Right atrium auricular region (tissue), 2 donors: ENCODE data around the gene LRRC37A3. TPM values are rescaled to one million over a fixed set of nuclear protein-coding genes. Genes with fewer than 3 reads are reported as not detected.
"Not testable (repeated sequence)": the region's sequence is repeated elsewhere in the genome, so short reads cannot be mapped to it uniquely, and the experiment has no call there.

ENCODE experiments used
- DNase-seq: peaks from one replicate; pipeline ENCODE4 v3.0.0-alpha.2; 2019; ENCODE audit warnings: low spot score
- H3K27ac ChIP-seq, 2 donors: fragments of 200-600 bp; sonication (generic); 1 replicate in 1 of 2; 2 replicates in 1 of 2; pipeline ENCODE4 v1.5.1; 2016 to 2019
- H3K27me3 ChIP-seq, 2 donors: fragments of 200-600 bp; sonication (generic); one replicate each; pipeline versions ENCODE4 v1.5.1 to v1.6.0; 2017 to 2019
- H3K36me3 ChIP-seq: fragments of 200-600 bp; sonication (generic); one replicate; pipeline ENCODE4 v1.5.1; 2016
- H3K4me1 ChIP-seq, 2 donors: fragments of 200-600 bp; sonication (generic); one replicate each; pipeline versions ENCODE4 v1.5.1 to v1.6.0; 2017 to 2019
- H3K4me3 ChIP-seq, 2 donors: fragments of 200-600 bp; sonication (generic); 1 replicate in 1 of 2; 2 replicates in 1 of 2; pipeline ENCODE4 v1.5.1; 2017 to 2019; ENCODE audit warnings: mild to moderate bottlenecking in 1 of 2, moderate library complexity in 1 of 2
- H3K9me3 ChIP-seq, 2 donors: fragments of 200-600 bp; sonication (generic); one replicate each; pipeline ENCODE4 v1.5.1; 2019
- CTCF ChIP-seq, 2 donors: fragments of 200-600 bp; sonication (generic); IDR thresholded peaks; one replicate each; pipeline ENCODE4 v1.5.1; 2019; ENCODE audit warnings: antibody characterized with exemption in 2 of 2
- total RNA-seq, 2 donors: library from RNA; depleted of rRNA; stranded (reverse); fragments of >200 nt; gene quantifications; one replicate each; pipeline ENCODE4 v1.1.0, GENCODE V29; 2016

The LRRC37A3 gene
- total RNA-seq, 2 donors from 2014 or later, result 1.9 to 2.0 TPM

DNA sequence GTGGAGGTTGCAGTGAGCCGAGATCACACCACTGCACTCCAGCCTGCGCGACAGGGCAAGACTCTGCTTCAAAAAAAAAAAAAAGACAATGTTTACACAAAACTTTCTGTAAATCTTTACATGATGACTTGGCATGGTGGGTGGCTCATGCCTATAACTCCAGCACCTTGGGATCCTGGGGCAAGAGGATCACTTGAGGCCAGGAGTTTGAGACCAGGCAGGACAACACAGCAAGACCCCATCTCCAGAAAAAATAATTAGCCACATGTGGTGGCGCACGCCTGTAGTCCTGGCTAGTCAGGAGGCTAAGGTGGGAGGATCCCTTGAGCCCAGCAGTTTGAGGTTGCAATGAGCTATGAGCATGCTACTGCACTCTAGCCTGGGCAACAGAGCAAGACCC is 15.2 kb downstream of the LRRC37A3 start:
- H3K9me3 ChIP-seq, H3K27me3 ChIP-seq, DNase-seq, H3K4me1 ChIP-seq, H3K4me3 ChIP-seq, H3K27ac ChIP-seq, H3K36me3 ChIP-seq: not testable (repeated sequence)

DNA sequence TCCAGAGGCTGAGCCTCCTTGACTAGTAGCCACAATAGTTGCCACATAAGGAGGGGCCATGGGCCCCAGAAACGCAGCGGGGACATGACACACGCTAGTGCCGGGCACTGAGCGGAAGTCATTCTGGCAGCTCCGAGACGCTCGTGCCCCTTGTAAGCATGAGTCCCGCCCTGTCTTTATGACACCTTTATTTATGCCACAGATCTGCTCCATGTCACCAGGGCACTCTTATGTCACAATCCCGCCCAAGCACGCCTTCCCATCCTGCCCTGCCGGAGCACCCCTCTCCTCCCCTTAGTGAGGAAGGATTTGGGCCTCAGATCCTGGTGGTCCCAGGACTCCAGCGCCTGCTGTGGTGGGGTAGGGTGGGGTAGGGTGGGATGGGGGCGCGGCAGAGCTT is 22.1 kb downstream of the LRRC37A3 start:
- DNase-seq, H3K4me3 ChIP-seq, H3K36me3 ChIP-seq, H3K9me3 ChIP-seq, H3K27ac ChIP-seq, H3K27me3 ChIP-seq, H3K4me1 ChIP-seq: not testable (repeated sequence)

DNA sequence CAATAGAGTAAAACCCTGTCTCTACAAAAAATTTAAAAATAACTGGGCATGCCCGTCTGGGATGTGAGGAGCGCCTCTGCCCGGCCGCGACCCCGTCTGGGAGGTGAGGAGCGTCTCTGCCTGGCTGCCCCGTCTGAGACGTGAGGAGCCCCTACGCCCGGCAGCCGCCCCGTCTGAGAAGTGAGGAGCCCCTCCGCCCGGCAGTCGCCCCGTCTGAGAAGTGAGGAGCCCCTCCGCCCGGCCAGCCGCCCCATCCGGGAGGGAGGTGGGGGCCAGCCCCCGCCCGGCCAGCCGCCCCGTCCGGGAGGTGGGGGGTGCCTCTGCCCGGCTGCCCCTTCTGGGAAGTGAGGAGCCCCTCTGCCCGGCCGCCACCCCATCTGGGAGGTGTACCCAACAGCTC is 45.1 kb downstream of the LRRC37A3 start:
- not testable (repeated sequence) for H3K27me3 ChIP-seq, H3K4me1 ChIP-seq, H3K4me3 ChIP-seq, DNase-seq, H3K36me3 ChIP-seq, H3K27ac ChIP-seq, H3K9me3 ChIP-seq

DNA sequence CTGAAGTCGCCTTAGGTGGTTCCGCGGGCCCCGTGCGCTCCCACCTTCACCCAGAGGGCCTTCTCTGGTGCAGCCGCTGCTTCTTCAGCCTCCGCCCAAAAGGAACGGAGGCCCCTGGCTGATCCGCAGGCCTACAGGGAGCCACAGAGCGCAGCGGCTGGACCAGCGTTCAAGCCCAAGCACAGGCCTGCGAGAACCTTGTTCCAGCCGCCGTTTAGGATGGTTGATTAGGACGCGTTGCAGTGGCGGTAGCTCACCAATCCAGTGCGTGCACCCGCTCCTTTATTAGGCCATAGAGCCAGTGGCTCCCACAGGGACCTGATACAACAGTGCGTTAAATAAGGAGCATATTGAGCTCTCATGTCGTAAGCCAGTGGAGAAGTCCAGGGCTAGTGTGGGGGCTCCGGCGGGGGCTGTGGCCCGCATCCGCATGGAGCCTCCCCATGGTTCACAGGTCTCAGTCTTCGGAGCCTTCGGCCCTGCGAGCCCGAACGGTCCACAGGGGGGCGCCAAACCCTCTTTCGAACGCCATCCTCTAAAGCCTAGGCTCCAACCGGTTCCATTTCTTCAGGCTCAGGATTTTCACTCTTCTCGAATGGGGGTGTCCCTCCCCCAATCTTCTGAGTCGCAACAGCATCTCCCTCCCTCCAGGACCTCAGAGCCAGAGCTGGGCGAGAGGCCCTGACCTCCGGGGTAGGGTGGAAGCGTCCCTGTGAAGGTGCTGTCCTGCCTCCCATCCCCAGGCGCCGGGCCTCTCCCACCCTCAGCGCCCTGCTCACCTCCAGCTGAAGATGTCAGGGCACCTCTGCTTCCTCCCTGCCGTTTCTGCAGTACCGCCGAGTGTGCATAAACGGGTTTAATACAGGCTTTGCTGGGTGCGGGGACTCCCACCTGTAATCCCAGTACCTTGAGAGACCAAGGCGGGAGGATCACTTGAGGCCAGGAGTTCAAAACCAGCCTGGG is 71.5 kb downstream of the LRRC37A3 start:
- peak; percentile 64 for DNase-seq

DNA sequence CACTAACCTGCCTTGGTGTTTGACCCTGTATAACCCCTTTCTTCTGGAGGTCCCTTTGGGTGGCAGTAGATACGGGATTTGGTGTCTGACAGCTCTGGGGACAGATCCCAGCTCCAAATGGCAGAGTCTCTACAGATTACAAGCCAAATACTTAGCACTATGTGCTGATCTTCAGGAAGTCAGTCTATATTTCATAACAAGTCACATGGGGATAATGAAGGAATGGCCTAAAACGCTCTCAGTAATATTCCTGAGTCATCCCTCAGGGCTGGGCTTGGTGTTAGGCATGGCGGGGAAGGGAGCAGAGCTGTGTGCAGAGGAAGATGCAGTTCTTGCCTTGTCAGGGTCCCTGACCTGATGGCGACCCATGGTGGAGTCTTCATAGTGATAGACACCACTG is 72.4 kb downstream of the LRRC37A3 start:
- not testable (repeated sequence) for H3K4me3 ChIP-seq, H3K36me3 ChIP-seq, H3K4me1 ChIP-seq, H3K27me3 ChIP-seq, H3K27ac ChIP-seq, H3K9me3 ChIP-seq
- peak; percentile 62 for DNase-seq

More for the DNA sequence above, 71.5 kb downstream of the LRRC37A3 start:
- not testable (repeated sequence) for H3K4me3 ChIP-seq, H3K4me1 ChIP-seq, H3K36me3 ChIP-seq, H3K27ac ChIP-seq, H3K9me3 ChIP-seq, H3K27me3 ChIP-seq
- peak; percentile 53 to 70 for TF ChIP-seq CTCF (IDR thresholded peaks at IDR 0.05)

DNA sequence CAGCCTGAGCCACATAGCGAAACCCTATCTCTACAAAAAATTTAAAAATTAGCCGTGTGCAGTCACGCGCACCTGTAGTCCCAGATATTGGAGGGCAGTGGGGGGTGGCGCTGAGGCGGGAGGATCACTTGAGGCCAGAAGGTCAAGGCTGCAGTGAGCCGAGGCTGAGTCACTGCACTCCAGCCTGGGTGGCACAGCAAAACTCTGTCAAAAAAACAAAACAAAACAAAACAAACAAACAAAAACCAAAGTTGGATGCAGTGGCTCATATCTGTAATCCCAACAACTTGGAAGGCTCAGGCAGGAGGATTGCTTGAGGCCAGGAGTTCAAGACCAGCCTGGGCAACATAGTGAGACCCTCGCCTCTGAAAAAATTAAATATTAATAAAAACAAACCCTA is 75.4 kb downstream of the LRRC37A3 start:
- not testable (repeated sequence) for H3K4me3 ChIP-seq, H3K9me3 ChIP-seq, H3K27ac ChIP-seq, H3K27me3 ChIP-seq, H3K36me3 ChIP-seq, DNase-seq, H3K4me1 ChIP-seq

- not testable (repeated sequence) for DNase-seq, H3K9me3 ChIP-seq, H3K27ac ChIP-seq, H3K36me3 ChIP-seq, H3K4me1 ChIP-seq, H3K4me3 ChIP-seq, H3K27me3 ChIP-seq
Measured at GRCh38 chr17:64842900-64843299, 76.4 kb downstream of the LRRC37A3 start.

- not testable (repeated sequence) for H3K4me1 ChIP-seq, H3K27ac ChIP-seq, H3K36me3 ChIP-seq, H3K9me3 ChIP-seq, DNase-seq, H3K27me3 ChIP-seq, H3K4me3 ChIP-seq
Measured at GRCh38 chr17:64840960-64841359, 78.3 kb downstream of the LRRC37A3 start.

DNA sequence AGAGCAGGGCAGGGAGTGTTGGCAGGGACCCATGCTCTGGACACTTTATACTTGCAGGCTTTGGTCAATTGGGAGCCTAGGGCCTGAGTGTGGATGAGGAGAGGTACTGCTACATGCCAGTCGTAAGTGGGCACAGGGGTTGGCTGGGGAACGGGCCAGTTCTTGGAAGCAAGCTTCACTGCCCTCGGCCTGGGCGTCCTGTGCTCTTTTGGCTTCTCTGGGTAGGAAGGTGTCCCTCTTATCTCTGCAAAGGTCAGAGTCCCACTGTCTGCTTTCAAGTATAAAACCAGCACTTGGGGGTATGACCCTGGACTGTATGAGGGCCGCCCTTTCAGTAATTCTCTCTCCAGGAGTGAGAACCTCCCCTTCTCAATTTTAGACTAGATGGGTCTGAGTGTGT is 80.8 kb downstream of the LRRC37A3 start:
- not testable (repeated sequence) for DNase-seq, H3K4me1 ChIP-seq, H3K4me3 ChIP-seq, H3K27ac ChIP-seq, H3K36me3 ChIP-seq, H3K9me3 ChIP-seq, H3K27me3 ChIP-seq

DNA sequence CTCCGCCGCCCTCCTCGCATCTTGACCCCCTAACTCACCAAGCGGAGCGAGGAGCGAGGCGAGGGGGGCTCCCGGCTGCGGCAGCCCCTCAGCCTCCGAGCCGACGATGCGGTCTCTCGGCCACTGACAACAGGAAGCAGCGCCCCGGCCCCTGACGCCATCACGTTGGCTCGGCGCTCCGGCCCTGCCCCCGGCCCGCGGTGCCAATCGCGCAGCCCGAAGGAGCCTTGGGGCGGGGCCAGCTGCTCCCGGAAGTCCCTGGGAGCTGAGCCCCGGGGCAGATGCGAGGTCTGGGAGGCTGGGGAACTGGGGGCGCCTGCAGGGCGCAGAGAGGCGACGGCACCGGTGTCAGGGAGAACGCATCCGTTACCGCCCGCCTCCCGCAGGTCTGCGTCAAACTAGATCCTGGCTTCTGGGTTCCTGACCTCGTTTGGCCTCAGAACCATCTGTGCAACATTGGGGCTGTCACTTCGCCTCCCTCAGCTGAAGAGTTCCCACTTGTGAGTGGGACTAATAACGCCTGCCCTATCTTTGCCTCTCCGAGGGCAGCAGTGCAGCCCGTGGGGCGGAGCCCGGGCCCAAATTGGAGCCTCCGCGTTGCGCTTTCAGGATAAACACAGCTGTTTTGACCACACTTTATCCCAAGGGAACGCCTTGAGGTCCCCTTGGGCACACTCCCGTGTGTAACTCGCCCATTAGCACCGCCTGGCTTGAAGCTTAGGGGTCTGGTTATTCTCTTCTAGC is 82.1 kb downstream of the LRRC37A3 start:
- Histone ChIP-seq H3K4me3 (peak overlapping the region; percentile 75), H3K27ac (peak overlapping the region; percentile 78 to 88)
- H3K9me3 ChIP-seq, H3K4me1 ChIP-seq, H3K36me3 ChIP-seq, H3K27me3 ChIP-seq: not testable (repeated sequence)
- DNase-seq, result peak; percentile 90

GRCh38 chr17:64836623-64837017 is 82.7 kb downstream of the LRRC37A3 start:
- H3K4me1 ChIP-seq, H3K27me3 ChIP-seq, H3K36me3 ChIP-seq, H3K9me3 ChIP-seq: not testable (repeated sequence)
- peak overlapping the region; percentile 75 for H3K4me3 ChIP-seq
- peak; percentile 62 for DNase-seq
- H3K27ac ChIP-seq, result peak overlapping the region; percentile 78 to 88

- not testable (repeated sequence) for H3K4me3 ChIP-seq, H3K27ac ChIP-seq, H3K27me3 ChIP-seq, H3K9me3 ChIP-seq, H3K36me3 ChIP-seq
- peaks cover 0 to 12% of the 10 kb centered on the region in 2 donors for H3K4me1 ChIP-seq
- DNase-seq, result peak; percentile 86
Measured at GRCh38 chr17:64834060-64834459, 85.2 kb downstream of the LRRC37A3 start.

DNA sequence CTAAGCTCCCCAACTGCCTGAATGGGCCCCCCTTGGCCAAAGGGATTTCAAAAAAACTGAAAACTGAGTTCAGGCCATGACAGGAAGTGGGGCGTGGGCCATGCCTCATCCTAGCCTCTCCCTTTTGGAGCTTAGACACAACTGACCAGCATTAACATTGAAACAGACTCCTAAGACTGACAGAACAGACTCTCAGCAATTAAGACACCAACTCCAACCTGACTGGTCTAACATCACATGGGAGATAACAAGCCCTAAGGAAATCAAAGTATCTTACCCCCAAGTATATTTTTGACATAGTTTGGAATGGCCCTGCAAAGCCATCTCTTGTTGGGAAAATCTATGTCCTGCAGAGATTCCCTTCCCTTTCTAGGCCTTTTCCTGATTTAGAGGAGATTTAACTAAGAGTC is 88.6 kb downstream of the LRRC37A3 start:
- not testable (repeated sequence) for H3K27ac ChIP-seq

More for the DNA sequence above, 88.6 kb downstream of the LRRC37A3 start:
- DNase-seq, H3K36me3 ChIP-seq, H3K4me1 ChIP-seq, H3K9me3 ChIP-seq, H3K27me3 ChIP-seq, H3K4me3 ChIP-seq: not testable (repeated sequence)
